ENCODE results near the gene LRP5.

The LRP5 gene

GRCh38 chr11:68479390-68479789, 167.0 kb downstream of the LRP5 start:
- Histone ChIP-seq H3K9ac (no peak overlapping the region), H3K4me1 (no peaks in the 10 kb centered on the region), H3K27ac (no peak overlapping the region), H2AFZ (no peak overlapping the region), H3K4me3 (ENCODE audit: low read depth, low read length) (no peak overlapping the region), H3K4me2 (ENCODE audit: low read length) (no peak overlapping the region), H3K79me2 (peaks cover 23% of the 10 kb centered on the region), H3K9me3 (ENCODE audit: control insufficient read depth, low read length) (no peaks in the 10 kb centered on the region), H3K36me3 (ENCODE audit: control insufficient read depth, insufficient read depth, low read length) (no peaks in the 10 kb centered on the region), H3K27me3 (ENCODE audit: control insufficient read depth, insufficient read depth, low read length) (no peaks in the 10 kb centered on the region)
- TF ChIP-seq CTCF (IDR thresholded peaks at IDR 0.05): no peak

- Histone ChIP-seq H3K27me3 (ENCODE audit: control insufficient read depth, insufficient read depth, low read length) (no peaks in the 10 kb centered on the region), H3K9me3 (ENCODE audit: control insufficient read depth, low read length) (no peaks in the 10 kb centered on the region), H3K4me1 (no peaks in the 10 kb centered on the region), H3K4me3 (ENCODE audit: low read depth, low read length) (no peak overlapping the region), H3K27ac (no peak overlapping the region), H3K4me2 (ENCODE audit: low read length) (no peak overlapping the region), H2AFZ (no peak overlapping the region), H3K9ac (no peak overlapping the region), H3K79me2 (peaks cover 26% of the 10 kb centered on the region), H3K36me3 (ENCODE audit: control insufficient read depth, insufficient read depth, low read length) (no peaks in the 10 kb centered on the region)
- TF ChIP-seq CTCF (IDR thresholded peaks at IDR 0.05): no peak
Observed at GRCh38 chr11:68480193-68480592, 167.8 kb downstream of the LRP5 start.

- TF ChIP-seq CTCF (IDR thresholded peaks at IDR 0.05): no peak
Observed at GRCh38 chr11:68480852-68481510, 168.6 kb downstream of the LRP5 start.

GRCh38 chr11:68481579-68482240, 169.3 kb downstream of the LRP5 start:
- Histone ChIP-seq H3K36me3 (ENCODE audit: control insufficient read depth, insufficient read depth, low read length) (no peaks in the 10 kb centered on the region), H2AFZ (no peak overlapping the region), H3K79me2 (peaks cover 23% of the 10 kb centered on the region), H3K9ac (no peak overlapping the region), H3K27ac (no peak overlapping the region), H3K9me3 (ENCODE audit: control insufficient read depth, low read length) (no peaks in the 10 kb centered on the region), H3K4me3 (ENCODE audit: low read depth, low read length) (no peak overlapping the region), H3K27me3 (ENCODE audit: control insufficient read depth, insufficient read depth, low read length) (no peaks in the 10 kb centered on the region), H3K4me1 (no peaks in the 10 kb centered on the region), H3K4me2 (ENCODE audit: low read length) (no peak overlapping the region)
- no peak for TF ChIP-seq CTCF (IDR thresholded peaks at IDR 0.05)

More at GRCh38 chr11:68480852-68481510, 168.6 kb downstream of the LRP5 start:
- no peaks in the 10 kb centered on the region for H3K27me3 ChIP-seq (ENCODE audit: control insufficient read depth, insufficient read depth, low read length)
- H3K4me2 ChIP-seq (ENCODE audit: low read length): no peak overlapping the region
- H3K79me2 ChIP-seq: peaks cover 25% of the 10 kb centered on the region
- no peak overlapping the region for H3K4me3 ChIP-seq (ENCODE audit: low read depth, low read length)
- H3K27ac ChIP-seq: no peak overlapping the region
- no peaks in the 10 kb centered on the region for H3K36me3 ChIP-seq (ENCODE audit: control insufficient read depth, insufficient read depth, low read length)
- no peak overlapping the region for H3K9ac ChIP-seq
- H3K9me3 ChIP-seq (ENCODE audit: control insufficient read depth, low read length): no peaks in the 10 kb centered on the region
- no peaks in the 10 kb centered on the region for H3K4me1 ChIP-seq
- no peak overlapping the region for H2AFZ ChIP-seq

GRCh38 chr11:68488623-68489022, 176.2 kb downstream of the LRP5 start:
- H3K9me3 ChIP-seq (ENCODE audit: control insufficient read depth, low read length): no peaks in the 10 kb centered on the region

More at GRCh38 chr11:68488623-68489022, 176.2 kb downstream of the LRP5 start:
- Histone ChIP-seq H3K79me2 (peaks cover 28% of the 10 kb centered on the region), H3K27ac (no peak overlapping the region), H3K4me1 (peaks cover 3% of the 10 kb centered on the region), H2AFZ (no peak overlapping the region), H3K4me2 (ENCODE audit: low read length) (no peak overlapping the region), H3K9ac (no peak overlapping the region), H3K27me3 (ENCODE audit: control insufficient read depth, insufficient read depth, low read length) (no peaks in the 10 kb centered on the region), H3K4me3 (ENCODE audit: low read depth, low read length) (no peak overlapping the region), H3K36me3 (ENCODE audit: control insufficient read depth, insufficient read depth, low read length) (no peaks in the 10 kb centered on the region)
- TF ChIP-seq CTCF (IDR thresholded peaks at IDR 0.05): no peak
